ENCODE measurements around the gene DTYMK.

Gene DTYMK

GRCh38 chr2:241641631-241642030 lies 45.0 kb downstream of the DTYMK start:
- TF ChIP-seq CTCF (conservative IDR thresholded peaks at IDR 0.05): no peak
- no peak for TF ChIP-seq ZFX (IDR thresholded peaks at IDR 0.05)
- H3K27ac ChIP-seq: no peak overlapping the region

GRCh38 chr2:241640165-241640795 lies 46.3 kb downstream of the DTYMK start:
- H3K27ac ChIP-seq: no peak overlapping the region
- TF ChIP-seq CTCF (conservative IDR thresholded peaks at IDR 0.05): no peak
- TF ChIP-seq ZFX (IDR thresholded peaks at IDR 0.05): no peak

GRCh38 chr2:241639385-241639784 lies 47.2 kb downstream of the DTYMK start:
- H3K27ac ChIP-seq: no peak overlapping the region
- TF ChIP-seq ZFX (IDR thresholded peaks at IDR 0.05) (no peak), CTCF (conservative IDR thresholded peaks at IDR 0.05) (no peak)

- TF ChIP-seq CTCF (conservative IDR thresholded peaks at IDR 0.05) (no peak), ZFX (IDR thresholded peaks at IDR 0.05) (no peak)
- H3K27ac ChIP-seq: no peak overlapping the region
Observed at GRCh38 chr2:241638940-241639339, 47.7 kb downstream of the DTYMK start.

- H3K27ac ChIP-seq: peak overlapping the region; percentile 99
- no peak for TF ChIP-seq CTCF (conservative IDR thresholded peaks at IDR 0.05)
- TF ChIP-seq ZFX (IDR thresholded peaks at IDR 0.05): no peak
Observed at GRCh38 chr2:241637795-241638660, 48.6 kb downstream of the DTYMK start.

GRCh38 chr2:241637018-241637794 lies 49.4 kb downstream of the DTYMK start, which contains the start of the genes ATG4B and THAP4:
Gene ATG4B, plus strand, starts transcription at chr2:241637693. Its CDS starts 22 bp downstream, at chr2:241637715.
Gene THAP4, minus strand, starts transcription at chr2:241637158. Its CDS starts 141 bp downstream, at chr2:241637017.
- H3K27ac ChIP-seq: peak within 1 kb of the TSS; percentile 99
- TF ChIP-seq ZFX (IDR thresholded peaks at IDR 0.05) (peak; percentile 7), CTCF (conservative IDR thresholded peaks at IDR 0.05) (no peak)
